Activated CD4-positive, alpha-beta T cell treated with anti-CD3 and anti-CD28 coated beads for 1 hour (primary cell): ENCODE results near the gene DALRD3.
"Not testable (repeated sequence)": the region's sequence is repeated elsewhere in the genome, so short reads cannot be mapped to it uniquely, and the experiment has no call there.

Experiments
- DNase-seq: peaks from one replicate; pipeline ENCODE4 v3.0.0-alpha.2; 2020

DALRD3 gene

GRCh38 chr3:49021813-49022687 is 3.7 kb upstream of the DALRD3 start, which contains the start of gene NDUFAF3:
NDUFAF3 (plus strand) TSS chr3:49022121; CDS start chr3:49022145, 24 bp downstream.
- peak; percentile 84 for DNase-seq

GRCh38 chr3:49021213-49021812 is 2.9 kb upstream of the DALRD3 start:
- DNase-seq, result peak; percentile 96

GRCh38 chr3:49020330-49021212 is 2.2 kb upstream of the DALRD3 start:
- no peak for DNase-seq

GRCh38 chr3:49019941-49020329 is 1.6 kb upstream of the DALRD3 start:
- DNase-seq, result no peak

- DNase-seq, result no peak
Measured at GRCh38 chr3:49018707-49019006, 277 bp upstream of the DALRD3 start.

- DNase-seq, result no peak
Measured at GRCh38 chr3:49017229-49017970, 980 bp downstream of the DALRD3 start.

DNA sequence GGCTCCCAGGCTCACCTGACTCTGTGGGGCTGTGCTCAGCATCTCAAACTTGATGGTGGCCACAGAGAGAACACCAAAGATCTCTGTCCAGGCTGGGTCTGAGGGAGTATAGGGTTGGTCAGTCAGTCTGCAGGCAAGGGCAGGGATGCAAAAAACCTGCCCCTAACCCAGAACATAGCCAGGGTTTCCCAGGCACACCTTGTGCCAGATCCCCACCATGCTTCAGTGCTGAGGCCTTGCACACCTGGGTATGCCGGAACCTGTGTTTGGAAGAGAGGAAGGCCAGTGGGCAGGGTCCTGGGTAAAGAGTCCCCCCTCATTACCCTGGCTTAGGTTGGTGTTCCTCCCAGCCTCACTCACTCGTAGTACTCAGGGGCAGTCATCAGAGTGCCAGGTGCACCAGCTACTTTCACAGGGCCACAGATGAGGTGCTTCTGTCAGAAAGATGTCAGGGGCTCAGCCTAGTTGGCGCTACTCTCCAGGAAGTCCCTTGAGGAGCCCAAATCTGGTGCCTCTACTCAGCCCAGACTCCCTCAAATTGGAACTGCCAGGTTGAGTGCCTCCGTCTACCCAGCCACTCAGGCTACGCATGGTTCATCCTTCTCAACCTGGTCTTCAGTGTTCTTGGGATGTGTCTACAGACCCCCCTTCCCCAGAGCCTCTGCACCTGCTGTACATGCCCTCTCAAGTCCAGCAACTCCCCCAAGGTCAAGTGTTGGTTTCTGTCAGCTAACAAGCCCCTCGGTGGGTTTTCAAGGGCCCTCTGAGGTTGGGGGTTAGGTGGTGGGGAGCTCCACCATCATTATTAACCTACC is 1.8 kb downstream of the DALRD3 start:
- DNase-seq, result no peak

DNA sequence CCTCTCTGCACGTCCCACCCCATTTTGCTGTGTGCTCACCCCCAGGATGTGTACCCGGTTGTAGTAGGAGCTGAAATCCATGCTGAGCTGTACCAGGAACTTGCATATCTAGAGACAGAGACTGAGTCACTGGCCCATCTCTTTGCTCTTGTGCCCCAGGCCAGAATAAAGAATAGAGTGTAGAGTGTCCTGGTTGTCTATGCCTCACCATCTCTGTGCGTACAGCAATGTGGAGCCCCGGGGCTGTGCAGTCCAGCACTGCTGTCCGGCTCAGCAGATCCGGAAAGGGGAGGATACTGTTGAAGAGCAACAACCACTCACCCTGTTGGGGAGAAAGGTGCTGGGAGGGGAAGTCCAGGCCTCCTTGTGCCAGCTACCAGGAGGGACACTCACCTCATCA is 2.6 kb downstream of the DALRD3 start:
- no peak for DNase-seq

DNA sequence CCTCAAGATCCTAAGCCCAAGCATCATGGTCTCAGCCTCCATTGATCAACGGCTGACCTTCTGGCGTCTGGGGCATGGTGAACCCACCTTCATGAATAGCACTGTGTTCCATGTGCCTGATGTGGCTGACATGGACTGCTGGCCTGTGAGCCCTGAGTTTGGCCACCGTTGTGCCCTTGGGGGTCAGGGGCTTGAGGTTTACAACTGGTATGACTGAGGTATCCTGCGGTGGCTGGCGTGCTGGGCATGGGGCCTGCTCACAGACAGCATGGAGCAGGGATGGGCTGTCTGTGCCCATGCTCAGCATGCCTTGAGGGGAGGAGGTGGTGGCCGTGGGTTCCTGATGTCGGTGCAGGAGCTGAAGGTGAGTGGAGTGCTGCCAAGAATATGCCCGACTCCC is 3.3 kb downstream of the DALRD3 start:
- no peak for DNase-seq

GRCh38 chr3:49013738-49014660 is 4.4 kb downstream of the DALRD3 start:
- DNase-seq, result no peak

DNA sequence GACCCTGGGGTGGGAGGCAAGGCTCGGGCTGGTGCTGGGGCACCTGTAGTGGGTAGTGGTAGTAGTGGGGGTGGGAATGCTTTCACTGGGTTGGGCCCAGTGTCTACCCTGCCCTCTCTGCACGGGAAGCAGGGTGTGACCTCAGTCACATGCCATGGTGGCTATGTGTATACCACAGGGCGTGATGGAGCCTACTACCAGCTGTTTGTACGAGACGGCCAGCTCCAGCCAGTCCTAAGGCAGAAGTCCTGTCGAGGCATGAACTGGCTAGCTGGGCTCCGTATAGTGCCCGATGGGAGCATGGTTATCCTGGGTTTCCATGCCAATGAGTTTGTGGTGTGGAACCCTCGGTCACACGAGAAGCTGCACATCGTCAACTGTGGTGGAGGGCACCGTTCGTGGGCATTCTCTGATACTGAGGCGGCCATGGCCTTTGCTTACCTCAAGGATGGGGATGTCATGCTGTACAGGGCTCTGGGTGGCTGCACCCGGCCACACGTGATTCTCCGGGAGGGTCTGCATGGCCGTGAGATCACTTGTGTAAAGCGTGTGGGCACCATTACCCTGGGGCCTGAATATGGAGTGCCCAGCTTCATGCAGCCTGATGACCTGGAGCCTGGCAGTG is 5.2 kb downstream of the DALRD3 start:
- DNase-seq, result no peak

- no peak for DNase-seq
Measured at GRCh38 chr3:49012441-49013017, 5.9 kb downstream of the DALRD3 start.

- no peak for DNase-seq
Measured at GRCh38 chr3:49009396-49009795, 9.0 kb downstream of the DALRD3 start.

DNA sequence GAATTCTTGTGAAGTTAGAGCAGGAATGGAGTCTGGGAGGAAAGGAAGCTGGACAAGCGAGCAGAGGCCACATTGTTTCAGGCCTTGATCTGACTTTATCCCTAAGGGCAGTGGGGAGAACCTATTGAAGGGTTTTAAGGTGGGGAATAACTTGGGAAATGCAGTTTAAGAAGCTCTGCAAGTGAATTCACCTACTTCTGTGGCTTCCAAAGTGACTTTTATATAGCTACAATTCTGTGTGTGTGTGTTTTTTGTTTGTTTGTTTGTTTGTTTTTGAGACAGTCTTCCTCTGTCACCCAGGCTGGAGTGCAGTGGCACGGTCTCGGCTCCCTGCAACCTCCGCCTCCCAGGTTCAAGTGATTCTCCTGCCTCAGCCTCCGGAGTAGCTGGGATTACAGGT is 9.8 kb downstream of the DALRD3 start:
- not testable (repeated sequence) for DNase-seq

DNA sequence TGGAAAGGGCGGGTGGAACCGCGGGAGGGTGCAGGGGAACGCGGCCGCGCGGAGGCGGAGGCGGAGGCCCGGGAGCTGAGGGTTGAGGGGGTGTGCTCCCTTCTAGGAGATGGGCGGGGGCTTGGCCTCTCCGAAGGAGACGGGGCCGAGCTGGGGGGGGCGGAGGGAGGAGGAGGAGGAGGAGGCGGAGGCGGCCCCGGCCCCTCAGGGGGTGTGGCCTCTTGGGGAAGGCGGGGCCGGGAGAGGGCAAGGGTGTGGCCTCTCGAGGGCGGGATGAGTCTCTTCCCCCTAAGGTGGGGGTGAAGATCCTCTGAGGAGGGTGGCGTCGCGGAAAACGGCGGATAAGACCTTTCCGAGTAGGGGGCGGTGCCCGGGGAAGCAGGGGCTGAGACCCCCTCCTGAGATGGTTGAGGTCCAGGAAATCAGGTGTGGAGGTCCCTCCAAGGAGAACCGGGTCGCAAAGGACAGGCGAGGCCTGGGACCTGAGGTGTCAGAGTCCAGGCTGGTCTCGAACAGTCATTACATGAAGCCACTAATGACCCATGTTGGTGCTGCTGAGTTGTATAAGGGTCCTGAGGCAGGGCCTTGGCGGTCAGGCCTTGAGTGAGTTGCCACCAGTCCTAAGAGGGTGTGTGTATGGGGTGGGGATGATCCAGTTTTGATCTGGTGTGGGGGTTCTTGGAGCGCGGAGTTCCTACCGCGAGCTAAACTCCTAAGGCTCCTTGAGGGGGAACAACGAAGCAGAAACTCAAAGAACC is 10.4 kb downstream of the DALRD3 start:
- DNase-seq, result peak; percentile 81

- DNase-seq, result peak; percentile 96
Measured at GRCh38 chr3:49007068-49007770, 11.2 kb downstream of the DALRD3 start, which contains the start of gene WDR6. WDR6 (plus strand) TSS chr3:49007391; CDS start chr3:49007432, 41 bp downstream.

GRCh38 chr3:49006408-49007067 is 11.8 kb downstream of the DALRD3 start:
- no peak for DNase-seq

GRCh38 chr3:49005998-49006397 is 12.4 kb downstream of the DALRD3 start:
- no peak for DNase-seq
